IMR-90 (cell line): ENCODE results near the gene PLEKHG1. TPM values are rescaled to one million over a fixed set of nuclear protein-coding genes. Genes with fewer than 3 reads are reported as not detected.

ENCODE experiments used
- ATAC-seq: fragments of 200-7000 bp; cut with Tn5 transposase; 2 replicates; pipeline ENCODE4 v1.9.1; 2020; ENCODE audit warnings: low read depth, mild to moderate bottlenecking, moderate library complexity
- BruUV-seq: library from RNA; stranded (reverse); fragments of 400-500 nt; replicated peaks from 2 replicates; lab custom pipeline; 2021; lab: Mats Ljungman, UMichigan
- CTCF ChIA-PET: fragments of 300-600 bp; formaldehyde crosslinking; extraction: SDS; loops from one replicate; lab custom pipeline; 2021; ENCODE audit warnings: antibody characterized with exemption; lab: Yijun Ruan, JAX
- POLR2A ChIA-PET: fragments of 300-600 bp; sonication (Branson Sonifier 250); formaldehyde crosslinking; loops from one replicate; lab custom pipeline; 2022; ENCODE audit warnings: antibody characterized with exemption; ENCODE audit not compliant: unreplicated experiment; lab: Charles Lee
- DNase-seq: peaks from one replicate; pipeline ENCODE4 v3.0.0; 2013
- H2AFZ ChIP-seq: replicated peaks from 2 replicates; pipeline ENCODE3; 2013; ENCODE audit warnings: low read length, mild to moderate bottlenecking; ENCODE audit not compliant: poor library complexity
- H2AK5ac ChIP-seq: 2 replicates; pipeline ENCODE4 v1.6.1; 2013; ENCODE audit warnings: low read depth, low read length, inconsistent platforms
- H2AK9ac ChIP-seq: replicated peaks from 2 replicates; pipeline ENCODE3; 2013; ENCODE audit warnings: mild to moderate bottlenecking, low read depth, low read length, moderate library complexity; ENCODE audit not compliant: poor library complexity
- H2BK120ac ChIP-seq: 2 replicates; pipeline ENCODE4 v1.6.1; 2013; ENCODE audit warnings: low read depth, low read length, inconsistent platforms
- H2BK15ac ChIP-seq: 3 replicates; pipeline ENCODE4 v1.6.1; 2013; ENCODE audit warnings: low read depth, low read length, inconsistent platforms
- H2BK20ac ChIP-seq: 2 replicates; pipeline ENCODE4 v1.6.1; 2013; ENCODE audit warnings: low read depth, mild to moderate bottlenecking, inconsistent platforms, low read length, moderate library complexity
- H2BK5ac ChIP-seq: 2 replicates; pipeline ENCODE4 v1.6.1; 2013; ENCODE audit warnings: mild to moderate bottlenecking, low read depth, low read length, inconsistent platforms; ENCODE audit not compliant: poor library complexity, severe bottlenecking
- H3K14ac ChIP-seq: replicated peaks from 2 replicates; pipeline ENCODE4 v1.6.1; 2013; ENCODE audit warnings: low read depth, low read length, inconsistent platforms
- H3K18ac ChIP-seq: 2 replicates; pipeline ENCODE4 v1.6.1; 2013; ENCODE audit warnings: low read depth, low read length, control low read depth
- H3K23ac ChIP-seq: 2 replicates; pipeline ENCODE4 v1.6.1; 2013; ENCODE audit warnings: low read depth, low read length, inconsistent platforms
- H3K27ac ChIP-seq: 2 replicates; pipeline ENCODE4 v1.5.1; 2013; ENCODE audit warnings: mild to moderate bottlenecking, control low read depth, low read length; ENCODE audit not compliant: insufficient read depth
- H3K27me3 ChIP-seq: 2 replicates; pipeline ENCODE4 v1.6.1; 2013; ENCODE audit warnings: low read length; ENCODE audit not compliant: control insufficient read depth, insufficient read depth
- H3K36me3 ChIP-seq: 2 replicates; pipeline ENCODE4 v1.6.1; 2013; ENCODE audit warnings: low read length, mixed read lengths; ENCODE audit not compliant: control insufficient read depth, insufficient read depth
- H3K4ac ChIP-seq: 2 replicates; pipeline ENCODE4 v1.6.1; 2013; ENCODE audit warnings: low read depth, low read length, inconsistent platforms
- H3K4me1 ChIP-seq: 2 replicates; pipeline ENCODE4 v1.6.1; 2013; ENCODE audit warnings: low read length, mixed read lengths; ENCODE audit not compliant: control insufficient read depth, insufficient read depth
- H3K4me2 ChIP-seq: 2 replicates; pipeline ENCODE4 v1.6.1; 2013; ENCODE audit warnings: low read depth, mild to moderate bottlenecking, control low read depth, low read length, moderate library complexity
- H3K4me3 ChIP-seq: 2 replicates; pipeline ENCODE4 v1.5.1; 2013; ENCODE audit warnings: low read depth, mild to moderate bottlenecking, control low read depth, low read length, moderate library complexity; ENCODE audit not compliant: insufficient read depth
- H3K56ac ChIP-seq: 2 replicates; pipeline ENCODE4 v1.6.1; 2013; ENCODE audit warnings: low read length, inconsistent platforms; ENCODE audit not compliant: insufficient read depth; ENCODE audit errors: extremely low read depth
- H3K79me1 ChIP-seq, 2 experiments: 2 replicates each; pipeline ENCODE4 v1.6.1; 2013; ENCODE audit warnings: low read length in 2 of 2, inconsistent platforms in 1 of 2, low read depth in 1 of 2
- H3K9ac ChIP-seq: 2 replicates; pipeline ENCODE4 v1.6.1; 2013; ENCODE audit warnings: low read depth, low read length, control low read depth
- H3K9me1 ChIP-seq: 2 replicates; pipeline ENCODE4 v1.6.1; 2013; ENCODE audit warnings: low read length, inconsistent platforms; ENCODE audit not compliant: insufficient read depth
- H3K9me3 ChIP-seq: 2 replicates; pipeline ENCODE4 v1.6.1; 2013; ENCODE audit warnings: low read length; ENCODE audit not compliant: control insufficient read depth, insufficient read depth
- H4K20me1 ChIP-seq: 2 replicates; pipeline ENCODE4 v1.6.1; 2013; ENCODE audit warnings: low read length, inconsistent platforms; ENCODE audit not compliant: insufficient read depth
- H4K5ac ChIP-seq: 2 replicates; pipeline ENCODE4 v1.6.1; 2013; ENCODE audit warnings: mild to moderate bottlenecking, low read depth, low read length, control low read depth
- H4K8ac ChIP-seq, 2 experiments: 2 replicates each; pipeline ENCODE4 v1.6.1; 2013; ENCODE audit warnings: low read depth in 2 of 2, low read length in 2 of 2, control low read depth in 1 of 2, inconsistent platforms in 1 of 2
- H4K91ac ChIP-seq: 2 replicates; pipeline ENCODE4 v1.6.1; 2013; ENCODE audit warnings: low read depth, low read length, inconsistent platforms; ENCODE audit not compliant: insufficient read depth
- BHLHE40 ChIP-seq: fragments of 150-350 bp; IDR thresholded peaks from 2 replicates; pipeline ENCODE4 v1.6.1; 2016; ENCODE audit warnings: mild to moderate bottlenecking, low read depth, low read length
- CEBPB ChIP-seq: IDR thresholded peaks from 2 replicates; pipeline ENCODE4 v1.6.1; 2012; ENCODE audit warnings: low read depth, low read length, improper control_type of control experiment
- CHD1 ChIP-seq: IDR thresholded peaks from 2 replicates; pipeline ENCODE4 v1.6.1; 2012; ENCODE audit warnings: low read depth, low read length, improper control_type of control experiment
- ELK1 ChIP-seq: fragments of 150-350 bp; IDR thresholded peaks from 2 replicates; pipeline ENCODE4 v1.6.1; 2016; ENCODE audit warnings: low read depth, mild to moderate bottlenecking, low read length, moderate library complexity, borderline replicate concordance
- MAFK ChIP-seq: IDR thresholded peaks from 2 replicates; pipeline ENCODE4 v1.6.1; 2012; ENCODE audit warnings: low read depth, low read length, improper control_type of control experiment
- MAZ ChIP-seq: IDR thresholded peaks from 2 replicates; pipeline ENCODE4 v1.6.1; 2012; ENCODE audit warnings: low read depth, mild to moderate bottlenecking, low read length, improper control_type of control experiment, moderate library complexity, borderline replicate concordance
- NFE2L2 ChIP-seq: fragments of 150-350 bp; IDR thresholded peaks from 2 replicates; pipeline ENCODE4 v1.6.1; 2016; ENCODE audit warnings: low read depth, mild to moderate bottlenecking, low read length
- RCOR1 ChIP-seq: IDR thresholded peaks from 2 replicates; pipeline ENCODE4 v1.6.1; 2012; ENCODE audit warnings: mild to moderate bottlenecking, low read length, improper control_type of control experiment; ENCODE audit not compliant: insufficient replicate concordance
- SMC3 ChIP-seq: fragments of 150-350 bp; IDR thresholded peaks from 2 replicates; pipeline ENCODE4 v1.6.1; 2016; ENCODE audit warnings: low read depth, mild to moderate bottlenecking, antibody characterized with exemption, low read length, moderate library complexity
- WGBS, 2 experiments: methylation state at CpG; one replicate each; pipeline versions ENCODE4 v1.1.5 to v1.1.7; 2013; ENCODE audit warnings: missing lambda C conversion rate in 2 of 2; ENCODE audit not compliant: insufficient read length in 1 of 2; ENCODE audit errors: extremely low coverage in 2 of 2; 5-methylcytosine and 5-hydroxymethylcytosine counted together
- dilution Hi-C: fragments of 300-500 bp; cut with HindIII; formaldehyde crosslinking; loops from one replicate; pipeline ENCODE4 v1.14.3; 2018; ENCODE audit warnings: low sequenced_read_pairs; ENCODE audit not compliant: unreplicated experiment
- in situ Hi-C: fragments of 300-500 bp; cut with MboI; formaldehyde crosslinking; loops from 3 replicates; pipeline ENCODE4 v1.14.3; 2019; ENCODE audit warnings: low sequenced_read_pairs, inconsistent platforms, mixed read lengths
- intact Hi-C: fragments of 100-400 bp; cut with micrococcal nuclease; formaldehyde crosslinking; loops from 2 replicates; pipeline ENCODE4 v1.10.0; 2022
- polyA plus RNA-seq, 3 experiments: library from polyadenylated mRNA; depleted of rRNA; stranded (reverse); fragments of >200 nt; gene quantifications; 2 replicates each; pipeline ENCODE4 v1.2.3, GENCODE V29; 2012; ENCODE audit warnings: low replicate concordance in 1 of 3
- total RNA-seq: library from RNA; depleted of rRNA; stranded (reverse); fragments of >200 nt; gene quantifications from 2 replicates; pipeline ENCODE4 v1.2.3, GENCODE V29; 2012

The PLEKHG1 gene
- total and polyA plus RNA-seq, 2 of the 4 experiments (the other 2 are of a cell fraction) = 0.09 to 0.36 TPM

GRCh38 chr6:150569161-150569560 lies 30.5 kb upstream of the PLEKHG1 start:
- no peak overlapping the region for H4K5ac ChIP-seq
- H3K4me2 ChIP-seq = no peak overlapping the region
- no peaks in the 10 kb centered on the region for H3K4me1 ChIP-seq
- ChIA-PET CTCF (no interaction called here), POLR2A (no interaction called here)
- no peak overlapping the region for H2BK20ac ChIP-seq
- dilution Hi-C loops = no loop called here
- H3K4ac ChIP-seq = no peak overlapping the region
- TF ChIP-seq ELK1 (no peak), CEBPB (no peak), MAZ (no peak), RCOR1 (no peak), SMC3 (no peak), BHLHE40 (no peak), CHD1 (no peak), NFE2L2 (no peak), MAFK (no peak)
- H2BK120ac ChIP-seq = no peak overlapping the region
- no peaks in the 10 kb centered on the region for H3K9me3 ChIP-seq
- H3K14ac ChIP-seq = no peak overlapping the region
- H3K79me1 ChIP-seq = no peaks in the 10 kb centered on the region
- no peak overlapping the region for H2BK15ac ChIP-seq
- peaks cover 2% of the 10 kb centered on the region; the same call in 1 of the 2 replicates for H3K27me3 ChIP-seq
- no peak for DNase-seq
- no peak overlapping the region for H3K23ac ChIP-seq
- intact Hi-C loops = no loop called here
- no peak overlapping the region for H4K91ac ChIP-seq
- H4K20me1 ChIP-seq = no peaks in the 10 kb centered on the region
- no peak overlapping the region for H2AK9ac ChIP-seq
- H4K8ac ChIP-seq = no peak overlapping the region
- H3K56ac ChIP-seq = no peak overlapping the region
- H2AK5ac ChIP-seq = no peak overlapping the region
- no TSS peak for BruUV-seq
- no peaks in the 10 kb centered on the region for H3K36me3 ChIP-seq
- in situ Hi-C loops = no loop called here
- H2AFZ ChIP-seq = no peak overlapping the region
- WGBS, 2 experiments = no CpG with 5 or more reads among the region's 2 CpGs
- H3K9ac ChIP-seq = no peak overlapping the region
- H3K18ac ChIP-seq = no peak overlapping the region
- no peak overlapping the region for H2BK5ac ChIP-seq
- ATAC-seq = no peak
- peaks cover 3% of the 10 kb centered on the region; the same call in 1 of the 2 replicates for H3K9me1 ChIP-seq
- no peak overlapping the region for H3K4me3 ChIP-seq
- no peak overlapping the region for H3K27ac ChIP-seq
